ENCODE results near the gene MYO1B.

Gene MYO1B

DNA sequence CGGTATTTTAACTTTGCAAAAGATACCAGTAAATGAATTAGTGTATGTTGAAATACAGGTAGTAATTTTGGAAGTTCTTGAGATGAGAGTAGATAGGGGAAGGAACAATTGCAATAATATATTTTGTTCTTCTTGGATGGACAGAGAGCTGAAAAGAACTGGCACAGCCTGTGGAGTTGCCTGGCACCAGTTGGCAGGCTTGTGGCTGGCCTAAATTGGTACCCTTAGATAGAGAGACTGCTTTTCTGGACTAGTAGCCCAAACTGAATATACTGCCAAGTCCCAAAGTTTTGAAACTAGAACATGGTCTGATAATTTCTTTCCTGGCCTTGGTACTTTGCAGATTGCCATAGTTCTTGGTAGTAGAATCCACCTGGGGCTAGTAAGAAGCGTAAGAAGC lies 26.9 kb downstream of the MYO1B start:
- TF ChIP-seq, protein P1, sequence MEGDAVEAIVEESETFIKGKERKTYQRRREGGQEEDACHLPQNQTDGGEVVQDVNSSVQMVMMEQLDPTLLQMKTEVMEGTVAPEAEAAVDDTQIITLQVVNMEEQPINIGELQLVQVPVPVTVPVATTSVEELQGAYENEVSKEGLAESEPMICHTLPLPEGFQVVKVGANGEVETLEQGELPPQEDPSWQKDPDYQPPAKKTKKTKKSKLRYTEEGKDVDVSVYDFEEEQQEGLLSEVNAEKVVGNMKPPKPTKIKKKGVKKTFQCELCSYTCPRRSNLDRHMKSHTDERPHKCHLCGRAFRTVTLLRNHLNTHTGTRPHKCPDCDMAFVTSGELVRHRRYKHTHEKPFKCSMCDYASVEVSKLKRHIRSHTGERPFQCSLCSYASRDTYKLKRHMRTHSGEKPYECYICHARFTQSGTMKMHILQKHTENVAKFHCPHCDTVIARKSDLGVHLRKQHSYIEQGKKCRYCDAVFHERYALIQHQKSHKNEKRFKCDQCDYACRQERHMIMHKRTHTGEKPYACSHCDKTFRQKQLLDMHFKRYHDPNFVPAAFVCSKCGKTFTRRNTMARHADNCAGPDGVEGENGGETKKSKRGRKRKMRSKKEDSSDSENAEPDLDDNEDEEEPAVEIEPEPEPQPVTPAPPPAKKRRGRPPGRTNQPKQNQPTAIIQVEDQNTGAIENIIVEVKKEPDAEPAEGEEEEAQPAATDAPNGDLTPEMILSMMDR (IDR thresholded peaks at IDR 0.05; ENCODE audit: control insufficient read depth, extremely low read depth, insufficient read depth): no peak
- no peak for DNase-seq (ENCODE audit: low read depth)
- no peak overlapping the region for H3K4me3 ChIP-seq (ENCODE audit: low read depth, low read length)

DNA sequence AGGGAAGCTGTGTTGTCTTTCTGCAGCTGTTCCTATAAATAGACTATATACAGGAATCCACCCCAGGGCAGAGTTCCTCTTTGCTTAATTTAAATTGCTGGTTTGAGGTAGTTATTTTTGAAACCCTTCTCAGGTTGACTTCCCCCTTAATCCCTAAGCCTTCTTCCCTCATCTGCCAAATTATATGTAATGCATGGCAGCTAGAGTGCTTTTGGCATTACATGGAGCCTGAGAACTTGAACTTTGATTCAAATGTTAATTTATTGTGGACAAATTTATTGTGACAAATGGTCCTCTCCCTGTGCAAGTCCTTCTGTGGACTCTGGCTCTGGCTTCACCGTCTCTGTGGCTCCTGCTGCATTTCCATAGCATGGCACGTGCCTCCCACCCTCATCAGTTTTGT lies 29.2 kb downstream of the MYO1B start:
- no peak for DNase-seq (ENCODE audit: low read depth)
- no peak overlapping the region for H3K4me3 ChIP-seq (ENCODE audit: low read depth, low read length)
- TF ChIP-seq, protein P1 (IDR thresholded peaks at IDR 0.05; ENCODE audit: control insufficient read depth, extremely low read depth, insufficient read depth): no peak

DNA sequence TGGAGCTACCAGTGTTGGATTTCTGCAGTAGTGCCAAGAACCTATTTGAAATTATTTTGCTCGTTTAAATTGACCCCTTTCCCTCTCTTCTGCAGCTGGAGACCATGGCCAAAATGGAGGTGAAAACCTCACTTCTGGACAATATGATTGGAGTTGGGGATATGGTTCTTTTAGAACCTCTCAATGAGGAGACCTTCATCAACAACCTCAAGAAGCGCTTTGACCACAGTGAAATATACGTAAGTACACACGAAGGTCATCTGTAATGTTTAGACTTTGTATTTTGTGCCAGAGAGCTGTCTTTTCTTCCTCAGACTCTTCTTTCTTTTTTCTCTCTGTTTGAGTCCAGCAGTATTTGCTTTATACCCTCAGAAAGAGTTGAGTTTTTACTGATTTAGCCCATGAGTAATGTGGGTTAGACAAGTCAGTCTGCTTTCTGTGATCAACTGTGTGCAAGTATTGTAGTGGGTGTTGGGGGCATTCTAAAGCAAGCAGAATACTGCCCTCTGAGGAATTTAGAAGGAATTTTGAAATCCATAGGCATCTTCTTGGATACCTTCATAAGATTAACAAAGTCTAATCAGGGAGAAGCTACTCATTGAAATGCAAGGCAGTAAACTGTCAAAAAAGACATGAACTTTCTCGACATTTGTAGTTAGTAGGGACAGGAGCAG lies 31.7 kb downstream of the MYO1B start:
- TF ChIP-seq, protein P1 (IDR thresholded peaks at IDR 0.05; ENCODE audit: control insufficient read depth, extremely low read depth, insufficient read depth): no peak
- no peak overlapping the region for H3K4me3 ChIP-seq (ENCODE audit: low read depth, low read length)
- DNase-seq (ENCODE audit: low read depth): no peak

DNA sequence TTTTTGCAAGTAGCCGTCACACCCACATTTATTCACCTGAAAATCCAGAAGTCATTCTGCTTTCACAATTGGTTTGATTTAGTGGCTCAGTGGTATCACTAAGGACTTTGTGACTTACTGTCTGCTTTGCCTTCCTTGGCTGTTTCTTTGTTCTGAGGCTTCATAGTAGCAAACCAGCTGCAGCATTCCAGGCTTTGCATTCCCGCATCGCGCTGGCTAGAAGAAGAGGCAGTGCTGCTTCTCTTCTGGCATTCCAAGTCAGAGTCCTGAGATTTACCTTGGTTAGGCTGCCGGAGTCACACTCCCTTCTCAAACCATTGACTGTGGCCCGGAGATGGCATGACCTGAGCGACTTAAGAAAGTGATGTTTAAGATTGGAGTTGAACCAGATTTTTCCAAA lies 35.1 kb downstream of the MYO1B start:
- TF ChIP-seq, protein P1 (IDR thresholded peaks at IDR 0.05; ENCODE audit: control insufficient read depth, extremely low read depth, insufficient read depth): no peak
- H3K4me3 ChIP-seq (ENCODE audit: low read depth, low read length): no peak overlapping the region
- DNase-seq (ENCODE audit: low read depth): no peak

DNA sequence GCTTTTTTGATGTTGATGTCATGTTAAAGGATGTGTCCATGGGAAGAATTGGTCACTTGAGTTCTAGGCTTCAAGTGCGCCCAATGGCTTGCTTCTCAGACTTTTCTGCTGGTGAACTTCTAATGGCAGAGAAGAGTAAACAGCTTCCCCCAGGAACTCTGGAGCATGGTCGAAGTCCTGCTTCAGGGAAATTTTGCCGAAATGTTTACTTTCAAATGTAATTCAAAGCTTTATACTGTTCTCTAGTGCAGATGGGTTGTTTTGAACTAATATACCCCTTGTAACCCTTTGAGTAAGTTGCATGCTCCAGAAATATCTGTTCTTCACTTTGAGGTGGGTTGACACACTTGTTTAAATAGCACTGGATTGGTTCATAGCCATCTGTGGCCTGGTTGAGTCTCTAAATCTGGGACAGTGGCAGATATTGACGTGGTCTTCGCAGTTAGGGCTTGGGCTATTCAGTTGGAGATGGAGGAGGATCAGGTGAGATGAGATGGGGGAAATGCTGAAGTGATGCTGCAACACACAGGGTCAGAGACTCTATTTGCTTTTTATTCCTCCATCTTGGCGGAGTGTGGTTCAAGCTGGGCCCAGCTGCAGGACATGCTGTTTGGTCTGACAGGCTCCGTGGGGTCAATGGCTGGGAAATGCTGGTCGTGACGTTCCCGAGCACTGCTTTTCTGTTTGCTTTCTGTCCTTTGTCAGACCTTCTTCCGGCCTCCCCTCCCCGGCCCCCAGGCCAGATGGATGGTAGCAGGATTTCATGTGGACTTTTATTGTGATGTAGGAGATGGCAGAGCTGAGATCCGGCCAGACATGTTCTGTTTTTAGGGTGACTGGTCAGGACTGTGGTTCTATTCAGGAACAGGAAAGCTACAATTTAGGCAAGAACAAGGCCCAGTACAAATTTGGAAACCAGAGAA lies 35.9 kb downstream of the MYO1B start:
- TF ChIP-seq, protein P1 (IDR thresholded peaks at IDR 0.05; ENCODE audit: control insufficient read depth, extremely low read depth, insufficient read depth): no peak
- DNase-seq (ENCODE audit: low read depth): no peak
- no peak overlapping the region for H3K4me3 ChIP-seq (ENCODE audit: low read depth, low read length)

DNA sequence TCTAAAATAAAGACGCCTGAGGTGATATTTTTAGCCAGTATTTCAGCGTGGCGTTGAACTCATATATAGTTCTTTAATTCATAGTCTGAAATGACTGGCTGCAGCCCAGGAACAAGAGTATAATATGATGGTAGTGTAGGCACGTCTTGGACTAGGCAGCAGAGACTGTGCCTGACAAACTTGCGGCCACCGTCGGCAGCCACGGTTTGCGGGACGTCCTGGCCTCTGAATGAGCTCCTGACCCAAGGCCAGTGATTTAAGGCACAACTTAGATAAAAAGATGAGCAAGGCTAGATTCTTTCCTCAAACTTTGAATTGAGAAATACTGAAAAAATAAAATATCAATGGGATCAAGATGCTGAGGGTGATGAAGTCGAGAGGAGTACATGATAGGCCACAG lies 40.0 kb downstream of the MYO1B start:
- DNase-seq (ENCODE audit: low read depth): no peak
- no peak overlapping the region for H3K4me3 ChIP-seq (ENCODE audit: low read depth, low read length)
- TF ChIP-seq, protein P1 (IDR thresholded peaks at IDR 0.05; ENCODE audit: control insufficient read depth, extremely low read depth, insufficient read depth): no peak
